HepG2 (cell line): ENCODE data around the gene MAP2K5. TPM values are rescaled to one million over a fixed set of nuclear protein-coding genes. Genes with fewer than 3 reads are reported as not detected.

Source experiments
- CHD2 ChIP-seq: IDR thresholded peaks from 2 replicates; pipeline ENCODE4 v1.6.1; 2011; ENCODE audit warnings: low read depth, low read length, improper control_type of control experiment
- ETV6 ChIP-seq: sonication (generic); formaldehyde crosslinking; conservative IDR thresholded peaks from 2 replicates; pipeline ENCODE4 v1.4.0; 2020; ENCODE audit warnings: missing genetic modification reagents
- FOXA3 ChIP-seq: IDR thresholded peaks from 2 replicates; pipeline ENCODE4 v1.6.1; 2016; ENCODE audit warnings: missing genetic modification reagents, missing compliant biosample characterization
- MXD4 ChIP-seq: IDR thresholded peaks from 2 replicates; pipeline ENCODE4 v1.6.1; 2016; ENCODE audit warnings: mild to moderate bottlenecking, missing biosample characterization, missing genetic modification reagents
- NFE2 ChIP-seq: sonication (generic); formaldehyde crosslinking; IDR thresholded peaks from 2 replicates; pipeline ENCODE4 v1.4.0; 2020; ENCODE audit warnings: missing genetic modification reagents
- RBM39 ChIP-seq: fragments of 200-400 bp; formaldehyde crosslinking; IDR thresholded peaks from one replicate; pipeline ENCODE4 v1.6.1; 2018; ENCODE audit warnings: antibody characterized with exemption, mild to moderate bottlenecking, low read depth, low read length; ENCODE audit not compliant: poor library complexity, severe bottlenecking
- SP5 ChIP-seq: IDR thresholded peaks from 2 replicates; pipeline ENCODE4 v1.6.1; 2016; ENCODE audit warnings: low read depth, borderline replicate concordance
- ZFP41 ChIP-seq: sonication (generic); formaldehyde crosslinking; IDR thresholded peaks from 2 replicates; pipeline ENCODE4 v1.4.0; 2020; ENCODE audit warnings: mild to moderate bottlenecking, missing genetic modification reagents, borderline replicate concordance
- ZMAT3 ChIP-seq: sonication (generic); formaldehyde crosslinking; conservative IDR thresholded peaks from 2 replicates; pipeline ENCODE4 v1.7.0; 2021; ENCODE audit warnings: missing genetic modification reagents
- ZNF20 ChIP-seq: sonication (generic); formaldehyde crosslinking; IDR thresholded peaks from 2 replicates; pipeline ENCODE4 v1.4.0; 2020; ENCODE audit warnings: mild to moderate bottlenecking, moderate library complexity, missing genetic modification reagents
- ZNF337 ChIP-seq: sonication (generic); formaldehyde crosslinking; IDR thresholded peaks from 2 replicates; pipeline ENCODE4 v1.5.1; 2020; ENCODE audit warnings: missing genetic modification reagents, low read depth, mild to moderate bottlenecking, borderline replicate concordance
- polyA plus RNA-seq, 8 experiments: library from polyadenylated mRNA; depleted of rRNA in 3 of 8; stranded (reverse) in 7 of 8; unstranded in 1 of 8; fragments of >200 nt; fragmentation: Illumina TruSeq in 4 of 8; extraction: Trizol in 4 of 8; gene quantifications; 2 replicates each; pipeline versions ENCODE4 v1.2.1 to v1.2.3, GENCODE V29; 2011 to 2016; ENCODE audit warnings: low read depth in 4 of 8, missing spikeins in 1 of 8, mixed read lengths in 1 of 8; ENCODE audit not compliant: insufficient read depth in 1 of 8
- total RNA-seq, 5 experiments: library from RNA; depleted of rRNA; stranded (reverse); fragments of >200 nt; fragmentation: Illumina TruSeq; extraction: Trizol; gene quantifications; 2 replicates each; pipeline ENCODE4 v1.2.3, GENCODE V29; 2016; ENCODE audit warnings: low read depth in 1 of 5
- TF ChIP-seq, protein P1 (sequence below): sonication (generic); formaldehyde crosslinking; conservative IDR thresholded peaks from 2 replicates; pipeline ENCODE4 v1.8.0; 2022; ENCODE audit warnings: low read depth, missing genetic modification reagents
- TF ChIP-seq, protein P2 (sequence below): sonication (generic); formaldehyde crosslinking; IDR thresholded peaks from 2 replicates; pipeline ENCODE4 v1.4.0; 2020; ENCODE audit warnings: missing genetic modification reagents
- TF ChIP-seq, protein P3 (sequence below): IDR thresholded peaks from 2 replicates; pipeline ENCODE4 v1.6.1; 2016; ENCODE audit warnings: missing compliant biosample characterization, missing genetic modification reagents, borderline replicate concordance
- TF ChIP-seq, protein P4 (sequence below): sonication (generic); formaldehyde crosslinking; IDR thresholded peaks from 2 replicates; pipeline ENCODE4 v1.5.0; 2020; ENCODE audit warnings: missing genetic modification reagents
- TF ChIP-seq, protein P5 (sequence below): sonication (generic); formaldehyde crosslinking; IDR thresholded peaks from 2 replicates; pipeline ENCODE4 v1.9.0; 2021; ENCODE audit warnings: missing genetic modification reagents, borderline replicate concordance
- TF ChIP-seq, protein P6 (sequence below): sonication (generic); formaldehyde crosslinking; IDR thresholded peaks from 2 replicates; pipeline ENCODE4 v1.9.0; 2021; ENCODE audit warnings: missing genetic modification reagents, borderline replicate concordance

The MAP2K5 gene
- total and polyA plus RNA-seq, 2 of the 13 experiments (the other 11 are each of a cell fraction or from before 2014, with no cell fraction given) = 4.0 to 4.3 TPM

DNA sequence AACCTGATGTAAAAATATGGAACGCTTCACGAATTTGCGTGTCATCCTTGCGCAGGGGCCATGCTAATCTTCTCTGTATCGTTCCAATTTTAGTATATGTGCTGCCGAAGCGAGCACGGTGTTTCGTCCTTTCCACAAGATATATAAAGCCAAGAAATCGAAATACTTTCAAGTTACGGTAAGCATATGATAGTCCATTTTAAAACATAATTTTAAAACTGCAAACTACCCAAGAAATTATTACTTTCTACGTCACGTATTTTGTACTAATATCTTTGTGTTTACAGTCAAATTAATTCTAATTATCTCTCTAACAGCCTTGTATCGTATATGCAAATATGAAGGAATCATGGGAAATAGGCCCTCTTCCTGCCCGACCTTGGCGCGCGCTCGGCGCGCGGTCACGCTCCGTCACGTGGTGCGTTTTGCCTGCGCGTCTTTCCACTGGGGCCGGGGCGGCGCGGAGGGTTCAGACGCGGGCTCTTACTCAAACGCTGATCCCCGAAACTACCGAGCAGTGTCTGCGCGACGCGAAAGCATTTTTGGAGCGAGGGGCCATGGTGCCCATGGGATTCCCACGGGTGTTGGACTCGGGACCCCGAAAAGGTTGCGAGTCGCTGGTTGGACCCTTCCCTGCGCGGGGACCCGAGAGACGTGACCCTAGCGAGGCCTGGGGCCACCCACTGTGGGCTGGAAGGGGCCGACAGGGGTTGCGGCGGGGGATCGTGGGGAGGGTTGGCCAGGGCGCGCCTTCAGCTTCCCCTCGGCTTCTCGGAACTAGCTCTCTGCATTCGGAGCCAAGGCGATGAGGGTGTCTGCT lies 297.6 kb downstream of the MAP2K5 start, which contains the start of gene RNU6-1 (continued):
- TF ChIP-seq RBM39 (peak; percentile 83), SP5 (no peak), ETV6 (CRISPR knock-in tag) (no peak), CHD2 (no peak), MXD4 (CRISPR knock-in tag) (peak; percentile 67; the same call in 1 of the 2 replicates), ZFP41 (no peak), ZNF337 (CRISPR knock-in tag) (no peak), FOXA3 (CRISPR knock-in tag) (0 out of 2 replicates have a peak, but pooled peaks have one; percentile 25), ZNF20 (CRISPR knock-in tag) (no peak), ZMAT3 (0 out of 2 replicates have a peak, but pooled peaks have one; percentile 12), NFE2 (no peak)
- TF ChIP-seq, protein P1, sequence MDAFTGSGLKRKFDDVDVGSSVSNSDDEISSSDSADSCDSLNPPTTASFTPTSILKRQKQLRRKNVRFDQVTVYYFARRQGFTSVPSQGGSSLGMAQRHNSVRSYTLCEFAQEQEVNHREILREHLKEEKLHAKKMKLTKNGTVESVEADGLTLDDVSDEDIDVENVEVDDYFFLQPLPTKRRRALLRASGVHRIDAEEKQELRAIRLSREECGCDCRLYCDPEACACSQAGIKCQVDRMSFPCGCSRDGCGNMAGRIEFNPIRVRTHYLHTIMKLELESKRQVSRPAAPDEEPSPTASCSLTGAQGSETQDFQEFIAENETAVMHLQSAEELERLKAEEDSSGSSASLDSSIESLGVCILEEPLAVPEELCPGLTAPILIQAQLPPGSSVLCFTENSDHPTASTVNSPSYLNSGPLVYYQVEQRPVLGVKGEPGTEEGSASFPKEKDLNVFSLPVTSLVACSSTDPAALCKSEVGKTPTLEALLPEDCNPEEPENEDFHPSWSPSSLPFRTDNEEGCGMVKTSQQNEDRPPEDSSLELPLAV (CRISPR knock-in tag) = no peak
- TF ChIP-seq, protein P2, sequence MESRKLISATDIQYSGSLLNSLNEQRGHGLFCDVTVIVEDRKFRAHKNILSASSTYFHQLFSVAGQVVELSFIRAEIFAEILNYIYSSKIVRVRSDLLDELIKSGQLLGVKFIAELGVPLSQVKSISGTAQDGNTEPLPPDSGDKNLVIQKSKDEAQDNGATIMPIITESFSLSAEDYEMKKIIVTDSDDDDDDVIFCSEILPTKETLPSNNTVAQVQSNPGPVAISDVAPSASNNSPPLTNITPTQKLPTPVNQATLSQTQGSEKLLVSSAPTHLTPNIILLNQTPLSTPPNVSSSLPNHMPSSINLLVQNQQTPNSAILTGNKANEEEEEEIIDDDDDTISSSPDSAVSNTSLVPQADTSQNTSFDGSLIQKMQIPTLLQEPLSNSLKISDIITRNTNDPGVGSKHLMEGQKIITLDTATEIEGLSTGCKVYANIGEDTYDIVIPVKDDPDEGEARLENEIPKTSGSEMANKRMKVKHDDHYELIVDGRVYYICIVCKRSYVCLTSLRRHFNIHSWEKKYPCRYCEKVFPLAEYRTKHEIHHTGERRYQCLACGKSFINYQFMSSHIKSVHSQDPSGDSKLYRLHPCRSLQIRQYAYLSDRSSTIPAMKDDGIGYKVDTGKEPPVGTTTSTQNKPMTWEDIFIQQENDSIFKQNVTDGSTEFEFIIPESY = no peak
- TF ChIP-seq, protein P3, sequence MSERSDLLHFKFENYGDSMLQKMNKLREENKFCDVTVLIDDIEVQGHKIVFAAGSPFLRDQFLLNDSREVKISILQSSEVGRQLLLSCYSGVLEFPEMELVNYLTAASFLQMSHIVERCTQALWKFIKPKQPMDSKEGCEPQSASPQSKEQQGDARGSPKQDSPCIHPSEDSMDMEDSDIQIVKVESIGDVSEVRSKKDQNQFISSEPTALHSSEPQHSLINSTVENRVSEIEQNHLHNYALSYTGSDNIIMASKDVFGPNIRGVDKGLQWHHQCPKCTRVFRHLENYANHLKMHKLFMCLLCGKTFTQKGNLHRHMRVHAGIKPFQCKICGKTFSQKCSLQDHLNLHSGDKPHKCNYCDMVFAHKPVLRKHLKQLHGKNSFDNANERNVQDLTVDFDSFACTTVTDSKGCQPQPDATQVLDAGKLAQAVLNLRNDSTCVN (CRISPR knock-in tag) = peak; percentile 34; the same call in 1 of the 2 replicates
- TF ChIP-seq, protein P4, sequence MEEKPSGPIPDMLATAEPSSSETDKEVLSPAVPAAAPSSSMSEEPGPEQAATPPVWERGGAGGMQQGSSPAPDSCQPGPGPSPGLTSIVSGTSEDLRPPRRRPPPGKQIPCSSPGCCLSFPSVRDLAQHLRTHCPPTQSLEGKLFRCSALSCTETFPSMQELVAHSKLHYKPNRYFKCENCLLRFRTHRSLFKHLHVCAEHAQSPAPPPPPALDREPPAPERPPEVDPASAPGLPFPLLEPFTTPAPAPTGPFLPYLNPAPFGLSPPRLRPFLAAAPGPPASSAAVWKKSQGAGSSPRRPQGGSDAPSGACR (CRISPR knock-in tag) = peak; percentile 65; the same call in 1 of the 2 replicates
- TF ChIP-seq, protein P5, sequence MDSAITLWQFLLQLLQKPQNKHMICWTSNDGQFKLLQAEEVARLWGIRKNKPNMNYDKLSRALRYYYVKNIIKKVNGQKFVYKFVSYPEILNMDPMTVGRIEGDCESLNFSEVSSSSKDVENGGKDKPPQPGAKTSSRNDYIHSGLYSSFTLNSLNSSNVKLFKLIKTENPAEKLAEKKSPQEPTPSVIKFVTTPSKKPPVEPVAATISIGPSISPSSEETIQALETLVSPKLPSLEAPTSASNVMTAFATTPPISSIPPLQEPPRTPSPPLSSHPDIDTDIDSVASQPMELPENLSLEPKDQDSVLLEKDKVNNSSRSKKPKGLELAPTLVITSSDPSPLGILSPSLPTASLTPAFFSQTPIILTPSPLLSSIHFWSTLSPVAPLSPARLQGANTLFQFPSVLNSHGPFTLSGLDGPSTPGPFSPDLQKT (CRISPR knock-in tag) = no peak
- TF ChIP-seq, protein P6, sequence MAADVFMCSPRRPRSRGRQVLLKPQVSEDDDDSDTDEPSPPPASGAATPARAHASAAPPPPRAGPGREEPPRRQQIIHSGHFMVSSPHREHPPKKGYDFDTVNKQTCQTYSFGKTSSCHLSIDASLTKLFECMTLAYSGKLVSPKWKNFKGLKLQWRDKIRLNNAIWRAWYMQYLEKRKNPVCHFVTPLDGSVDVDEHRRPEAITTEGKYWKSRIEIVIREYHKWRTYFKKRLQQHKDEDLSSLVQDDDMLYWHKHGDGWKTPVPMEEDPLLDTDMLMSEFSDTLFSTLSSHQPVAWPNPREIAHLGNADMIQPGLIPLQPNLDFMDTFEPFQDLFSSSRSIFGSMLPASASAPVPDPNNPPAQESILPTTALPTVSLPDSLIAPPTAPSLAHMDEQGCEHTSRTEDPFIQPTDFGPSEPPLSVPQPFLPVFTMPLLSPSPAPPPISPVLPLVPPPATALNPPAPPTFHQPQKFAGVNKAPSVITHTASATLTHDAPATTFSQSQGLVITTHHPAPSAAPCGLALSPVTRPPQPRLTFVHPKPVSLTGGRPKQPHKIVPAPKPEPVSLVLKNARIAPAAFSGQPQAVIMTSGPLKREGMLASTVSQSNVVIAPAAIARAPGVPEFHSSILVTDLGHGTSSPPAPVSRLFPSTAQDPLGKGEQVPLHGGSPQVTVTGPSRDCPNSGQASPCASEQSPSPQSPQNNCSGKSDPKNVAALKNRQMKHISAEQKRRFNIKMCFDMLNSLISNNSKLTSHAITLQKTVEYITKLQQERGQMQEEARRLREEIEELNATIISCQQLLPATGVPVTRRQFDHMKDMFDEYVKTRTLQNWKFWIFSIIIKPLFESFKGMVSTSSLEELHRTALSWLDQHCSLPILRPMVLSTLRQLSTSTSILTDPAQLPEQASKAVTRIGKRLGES (CRISPR knock-in tag) = no peak
